HFFc6 (cell line): ENCODE results near the gene GPR142. TPM values are rescaled to one million over a fixed set of nuclear protein-coding genes. Genes with fewer than 3 reads are reported as not detected.

Source experiments
- DNase-seq: peaks from one replicate; pipeline ENCODE4 v3.0.0-alpha.2; 2018
- H3K27ac Mint-ChIP-seq: 2 replicates; pipeline ENCODE4 v1.8.0; 2020; ENCODE audit warnings: mild to moderate bottlenecking, mixed read lengths
- H3K27me3 Mint-ChIP-seq: 2 replicates; pipeline ENCODE4 v1.8.0; 2021; ENCODE audit warnings: mild to moderate bottlenecking, moderate library complexity, mixed read lengths; ENCODE audit not compliant: insufficient read depth
- H3K36me3 Mint-ChIP-seq: 2 replicates; pipeline ENCODE4 v1.8.0; 2021; ENCODE audit warnings: low read depth, mixed read lengths
- H3K4me1 Mint-ChIP-seq: 2 replicates; pipeline ENCODE4 v1.8.0; 2020; ENCODE audit warnings: low read depth, mixed read lengths
- H3K4me3 Mint-ChIP-seq: 2 replicates; pipeline ENCODE4 v1.8.0; 2020; ENCODE audit warnings: mild to moderate bottlenecking, moderate library complexity, mixed read lengths
- H3K9me3 Mint-ChIP-seq: 2 replicates; pipeline ENCODE4 v1.8.0; 2020; ENCODE audit warnings: mild to moderate bottlenecking, mixed read lengths
- CTCF ChIP-seq: fragments of 200-600 bp; sonication (generic); IDR thresholded peaks from 2 replicates; pipeline ENCODE4 v1.5.0; 2021; ENCODE audit warnings: antibody characterized with exemption, mild to moderate bottlenecking
- long read RNA-seq: library from polyadenylated mRNA; unstranded; transcript quantifications from one replicate; pipeline ENCODE4 v2.0.0, GENCODE V29; 2019
- total RNA-seq, 6 experiments: library from RNA; stranded (reverse); fragmentation: NEBNext Ultra II Directional; extraction: Animal tissue kit (Norgen Biotek cat#: 25700); gene quantifications; 2 replicates in 1 of 6; 3 replicates in 5 of 6; pipeline ENCODE4 v1.2.3, GENCODE V29; 2021

GPR142 gene, protein sequence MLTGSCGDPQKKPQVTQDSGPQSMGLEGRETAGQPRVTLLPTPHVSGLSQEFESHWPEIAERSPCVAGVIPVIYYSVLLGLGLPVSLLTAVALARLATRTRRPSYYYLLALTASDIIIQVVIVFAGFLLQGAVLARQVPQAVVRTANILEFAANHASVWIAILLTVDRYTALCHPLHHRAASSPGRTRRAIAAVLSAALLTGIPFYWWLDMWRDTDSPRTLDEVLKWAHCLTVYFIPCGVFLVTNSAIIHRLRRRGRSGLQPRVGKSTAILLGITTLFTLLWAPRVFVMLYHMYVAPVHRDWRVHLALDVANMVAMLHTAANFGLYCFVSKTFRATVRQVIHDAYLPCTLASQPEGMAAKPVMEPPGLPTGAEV
- total RNA-seq: not detected
- long read RNA-seq: 0 reads

DNA sequence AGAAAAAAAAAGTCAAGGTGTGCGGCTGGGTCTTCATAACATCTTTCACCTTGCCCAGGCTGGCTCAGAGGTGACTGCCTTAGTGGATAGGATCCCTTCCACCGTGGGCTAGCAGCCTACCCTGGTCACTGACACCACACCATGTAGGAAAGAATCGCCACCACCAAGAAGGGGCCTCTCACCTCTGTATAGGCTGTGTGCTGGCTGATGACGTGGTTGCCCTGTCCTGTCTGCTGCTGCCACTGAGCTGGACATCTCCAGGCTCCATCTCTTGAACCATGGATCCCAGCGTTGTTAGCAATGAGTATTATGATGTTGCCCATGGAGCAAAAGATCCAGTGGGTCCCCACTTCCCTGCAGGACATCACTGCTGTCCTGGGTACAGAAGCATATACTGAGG, at the start of gene GPR142:
Gene GPR142, plus strand, starts transcription at position 301 of the 400 bp plus-strand sequence. CDS start 2,035 bp downstream, outside the sequence.
- Mint-ChIP-seq H3K4me1 (no peaks in the 10 kb centered on the region), H3K36me3 (no peaks in the 10 kb centered on the region), H3K27ac (no peak within 1 kb of the TSS), H3K4me3 (no peak within 1 kb of the TSS), H3K27me3 (no peaks in the 10 kb centered on the region; the same call in none of the 2 replicates), H3K9me3 (peaks cover 25% of the 10 kb centered on the region)
- TF ChIP-seq CTCF: no peak
- no peak for DNase-seq

DNA sequence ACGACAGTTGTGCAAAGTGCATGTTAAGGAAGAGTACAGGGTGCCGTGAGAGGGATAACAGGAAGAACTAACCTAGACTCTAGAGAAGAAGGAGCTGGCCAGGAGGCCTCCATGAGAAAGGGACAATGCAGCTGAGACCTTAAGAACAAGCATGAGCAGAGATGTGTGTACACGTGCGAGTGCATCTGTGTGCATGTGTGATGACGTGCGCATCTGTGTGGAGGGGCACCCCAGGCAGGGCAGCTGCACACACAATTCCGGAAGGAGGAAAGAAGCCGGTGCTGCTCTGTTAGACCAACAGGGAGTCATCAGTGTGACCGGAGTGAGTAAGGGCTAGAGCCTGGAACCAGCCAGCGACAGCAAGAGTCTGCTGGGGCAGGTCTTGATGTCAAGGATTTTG, 48.9 kb upstream of the GPR142 start:
- TF ChIP-seq CTCF: no peak
- DNase-seq: no peak
- peaks cover 2% of the 10 kb centered on the region for H3K27me3 Mint-ChIP-seq
- H3K9me3 Mint-ChIP-seq: peaks cover 66% of the 10 kb centered on the region
- H3K27ac Mint-ChIP-seq: no peak overlapping the region
- no peak overlapping the region for H3K4me3 Mint-ChIP-seq
- H3K4me1 Mint-ChIP-seq: no peaks in the 10 kb centered on the region
- peaks cover 4% of the 10 kb centered on the region for H3K36me3 Mint-ChIP-seq

GRCh38 chr17:74324521-74324920, 42.8 kb upstream of the GPR142 start:
- no peak overlapping the region for H3K4me3 Mint-ChIP-seq
- no peaks in the 10 kb centered on the region for H3K4me1 Mint-ChIP-seq
- H3K27me3 Mint-ChIP-seq: peaks cover 2% of the 10 kb centered on the region
- peaks cover 61% of the 10 kb centered on the region for H3K9me3 Mint-ChIP-seq
- no peak overlapping the region for H3K27ac Mint-ChIP-seq
- no peak for DNase-seq
- peaks cover 4% of the 10 kb centered on the region; the same call in 1 of the 2 replicates for H3K36me3 Mint-ChIP-seq
- no peak for TF ChIP-seq CTCF

- peaks cover 4% of the 10 kb centered on the region; the same call in 1 of the 2 replicates for H3K36me3 Mint-ChIP-seq
- no peak overlapping the region for H3K4me3 Mint-ChIP-seq
- peaks cover 58% of the 10 kb centered on the region for H3K9me3 Mint-ChIP-seq
- no peak overlapping the region for H3K27ac Mint-ChIP-seq
- H3K4me1 Mint-ChIP-seq: no peaks in the 10 kb centered on the region
- no peak for DNase-seq
- peaks cover 2% of the 10 kb centered on the region for H3K27me3 Mint-ChIP-seq
- TF ChIP-seq CTCF: no peak
Measured at GRCh38 chr17:74325376-74325742, 41.9 kb upstream of the GPR142 start.

- no peak for DNase-seq
- H3K4me3 Mint-ChIP-seq: no peak within 1 kb of the TSS
- H3K27ac Mint-ChIP-seq: no peak within 1 kb of the TSS
- H3K4me1 Mint-ChIP-seq: no peaks in the 10 kb centered on the region
- H3K27me3 Mint-ChIP-seq: peaks cover 2% of the 10 kb centered on the region
- H3K9me3 Mint-ChIP-seq: peaks cover 53% of the 10 kb centered on the region
- no peak for TF ChIP-seq CTCF
- H3K36me3 Mint-ChIP-seq: peaks cover 4% of the 10 kb centered on the region; the same call in 1 of the 2 replicates
Measured at GRCh38 chr17:74325743-74326379, 41.4 kb upstream of the GPR142 start, which contains the start of gene KIF19. TSS of gene KIF19 (plus strand) at chr17:74326226. CDS start at chr17:74326350, 124 bp downstream.
